ENCODE results near the gene FBXW10B.
"Not testable (repeated sequence)": the region's sequence is repeated elsewhere in the genome, so short reads cannot be mapped to it uniquely, and the experiment has no call there.

GRCh38 chr17:15623255-15623654 lies 3.8 kb upstream of the FBXW10B start:
- not testable (repeated sequence) for TF ChIP-seq CTCF, POLR2A (IDR thresholded peaks at IDR 0.05)
